ENCODE results near the gene TMEM250. TPM values are rescaled to one million over a fixed set of nuclear protein-coding genes. Genes with fewer than 3 reads are reported as not detected.

Gene TMEM250
- total RNA-seq, 1 donor from 2014 or later = 30.2 TPM

Other genes starting within 250 kb of the TMEM250 start
- gene CAMSAP1, start 211.3 kb downstream of the TMEM250 start, total RNA-seq = 35.3 TPM
- 36.3 TPM for gene UBAC1, start 157.5 kb downstream of the TMEM250 start, total RNA-seq
- gene NACC2, start 23.6 kb downstream of the TMEM250 start, total RNA-seq = 41.4 TPM
- not detected for gene LHX3, start 86.3 kb upstream of the TMEM250 start, total RNA-seq
- 10.3 TPM for gene QSOX2, start 126.9 kb upstream of the TMEM250 start, total RNA-seq
- not detected for gene CCDC187, start 185.2 kb upstream of the TMEM250 start, total RNA-seq
- gene GPSM1, start 208.7 kb upstream of the TMEM250 start, total RNA-seq = 11.0 TPM
- gene DNLZ, start 244.9 kb upstream of the TMEM250 start, total RNA-seq = 22.6 TPM

Measured in mesenteric fat pad (tissue), 1 donor.